HG02884 (cell line): ENCODE data around the gene ADRB1.

Experiments used
- ATAC-seq: cut with Tn5 transposase; IDR thresholded peaks from one replicate; pipeline ENCODE4 v1.9.1; 2021; ENCODE audit warnings: mild to moderate bottlenecking, moderate library complexity; ENCODE audit not compliant: unreplicated experiment

ADRB1 gene

GRCh38 chr10:114087255-114087654 is 43.6 kb downstream of the ADRB1 start:
- ATAC-seq = no peak

DNA sequence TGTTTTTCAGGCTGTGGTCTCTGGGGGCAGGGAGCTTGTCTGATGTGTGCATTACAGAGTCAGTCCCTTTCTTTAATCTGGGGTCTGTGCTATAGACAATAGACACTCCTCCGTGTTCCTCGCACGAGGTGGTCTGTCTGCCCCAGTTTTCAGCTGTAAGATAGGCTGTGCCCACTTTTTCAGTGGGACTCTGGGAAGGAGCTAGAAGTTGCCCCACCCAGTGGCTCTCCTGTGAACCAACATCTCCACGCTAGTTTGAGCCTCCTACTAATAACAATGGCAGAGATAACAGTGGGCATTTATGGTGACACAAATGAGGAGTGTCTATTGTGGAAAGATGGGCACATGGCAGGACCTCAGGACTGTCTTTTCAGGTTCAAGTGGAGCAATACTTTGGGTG is 44.0 kb downstream of the ADRB1 start:
- ATAC-seq = no peak

GRCh38 chr10:114094795-114095194 is 51.1 kb downstream of the ADRB1 start:
- ATAC-seq = peak; percentile 48

DNA sequence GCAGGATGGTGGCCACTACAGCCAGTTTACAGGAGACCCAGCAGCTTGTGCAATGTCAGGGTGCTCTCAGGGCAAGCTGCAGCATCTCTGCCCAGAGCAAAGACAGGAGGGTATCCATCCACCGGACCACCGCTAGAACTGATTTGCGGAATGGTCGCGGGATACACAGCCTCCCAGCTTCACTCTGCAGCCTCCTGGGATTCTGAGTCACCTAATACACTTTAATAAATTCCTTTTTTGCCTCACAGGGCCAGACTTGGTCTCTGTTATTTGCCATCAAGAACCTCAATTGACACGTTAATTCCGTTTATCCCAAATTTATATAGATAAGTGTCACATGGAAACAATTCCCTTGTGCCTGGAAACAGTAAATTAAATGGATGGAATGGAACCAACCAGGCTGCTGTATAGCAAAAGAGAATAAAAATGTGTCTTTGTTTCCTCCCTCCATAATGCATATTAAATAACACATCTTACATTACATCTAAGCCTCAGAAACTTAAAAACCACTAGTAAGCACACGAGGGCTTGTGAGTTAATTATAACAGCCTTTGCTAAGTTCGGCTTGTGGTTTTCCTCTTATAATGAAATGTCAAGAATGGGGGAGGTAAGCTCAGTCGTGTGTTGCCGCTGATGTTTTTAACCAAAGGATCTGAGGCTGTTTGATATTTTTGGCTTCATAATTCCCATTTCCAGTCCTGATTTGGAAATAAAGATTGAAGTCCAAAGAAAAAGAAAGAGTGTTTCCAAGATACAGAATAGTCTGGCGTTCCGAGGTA is 52.1 kb downstream of the ADRB1 start:
- no peak for ATAC-seq
